ENCODE data around the gene SCD5. TPM values are rescaled to one million over a fixed set of nuclear protein-coding genes. Genes with fewer than 3 reads are reported as not detected.

Gene SCD5
- total RNA-seq, 2 experiments from 2014 or later: 0.47 to 0.76 TPM

DNA sequence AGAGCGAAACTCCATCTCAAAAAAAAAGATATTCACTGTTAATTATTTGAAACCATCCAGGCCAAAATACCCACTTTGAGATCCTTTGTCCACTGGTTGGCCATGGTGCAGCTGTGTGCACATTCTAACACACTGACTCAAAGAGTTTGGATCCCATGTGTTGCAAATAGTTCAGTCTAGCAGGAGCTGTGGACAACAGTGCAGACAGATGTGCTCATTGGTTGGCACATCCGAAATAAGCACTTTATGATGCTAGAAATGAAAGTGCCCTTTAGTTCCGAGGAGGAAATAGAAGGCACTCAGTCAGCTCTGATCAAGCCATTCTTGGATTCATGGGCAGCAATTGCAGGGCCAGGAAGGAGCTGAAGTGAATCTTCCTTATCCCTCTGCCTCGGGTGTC lies 173.8 kb downstream of the SCD5 start:
- Histone ChIP-seq H4K20me1 (ENCODE audit: insufficient read depth, low read length) (no peaks in the 10 kb centered on the region), H3K27ac (ENCODE audit: low read depth, low read length, poor library complexity, severe bottlenecking) (no peak overlapping the region), H3K4me2 (ENCODE audit: low read length) (no peak overlapping the region), H3K9me3 (ENCODE audit: low read length) (no peaks in the 10 kb centered on the region), H3K9me2 (ENCODE audit: insufficient read depth, low read length) (no peaks in the 10 kb centered on the region), H3K36me3 (ENCODE audit: insufficient read depth, low read length) (no peaks in the 10 kb centered on the region), H2AFZ (ENCODE audit: low read length) (no peak overlapping the region), H3K4me1 (ENCODE audit: insufficient read depth, low read length, poor library complexity, severe bottlenecking) (no peaks in the 10 kb centered on the region), H3K79me2 (ENCODE audit: insufficient read depth, low read depth, low read length) (no peaks in the 10 kb centered on the region), H3K4me3 (ENCODE audit: low read depth, low read length, poor library complexity, severe bottlenecking) (no peak overlapping the region)
- CTCF ChIA-PET (ENCODE audit: unreplicated experiment): no interaction called here
- DNase-seq (ENCODE audit: low spot score): no peak
- TF ChIP-seq EZH2phosphoT487 (IDR thresholded peaks at IDR 0.05; ENCODE audit: borderline replicate concordance, low read depth, low read length): no peak
- TF ChIP-seq, protein P1, sequence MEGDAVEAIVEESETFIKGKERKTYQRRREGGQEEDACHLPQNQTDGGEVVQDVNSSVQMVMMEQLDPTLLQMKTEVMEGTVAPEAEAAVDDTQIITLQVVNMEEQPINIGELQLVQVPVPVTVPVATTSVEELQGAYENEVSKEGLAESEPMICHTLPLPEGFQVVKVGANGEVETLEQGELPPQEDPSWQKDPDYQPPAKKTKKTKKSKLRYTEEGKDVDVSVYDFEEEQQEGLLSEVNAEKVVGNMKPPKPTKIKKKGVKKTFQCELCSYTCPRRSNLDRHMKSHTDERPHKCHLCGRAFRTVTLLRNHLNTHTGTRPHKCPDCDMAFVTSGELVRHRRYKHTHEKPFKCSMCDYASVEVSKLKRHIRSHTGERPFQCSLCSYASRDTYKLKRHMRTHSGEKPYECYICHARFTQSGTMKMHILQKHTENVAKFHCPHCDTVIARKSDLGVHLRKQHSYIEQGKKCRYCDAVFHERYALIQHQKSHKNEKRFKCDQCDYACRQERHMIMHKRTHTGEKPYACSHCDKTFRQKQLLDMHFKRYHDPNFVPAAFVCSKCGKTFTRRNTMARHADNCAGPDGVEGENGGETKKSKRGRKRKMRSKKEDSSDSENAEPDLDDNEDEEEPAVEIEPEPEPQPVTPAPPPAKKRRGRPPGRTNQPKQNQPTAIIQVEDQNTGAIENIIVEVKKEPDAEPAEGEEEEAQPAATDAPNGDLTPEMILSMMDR (conservative IDR thresholded peaks at IDR 0.05; ENCODE audit: low read length): no peak
- no TSS peak for BruUV-seq (replicated peaks)
- POLR2A ChIA-PET: interaction anchor here (0.7 kb wide), 1 partner anchor 1060 kb away, joined by 3 read pairs; no protein-coding TSS in a partner anchor
- intact Hi-C loops (cut with micrococcal nuclease; ENCODE audit: unreplicated experiment): no loop called here

DNA sequence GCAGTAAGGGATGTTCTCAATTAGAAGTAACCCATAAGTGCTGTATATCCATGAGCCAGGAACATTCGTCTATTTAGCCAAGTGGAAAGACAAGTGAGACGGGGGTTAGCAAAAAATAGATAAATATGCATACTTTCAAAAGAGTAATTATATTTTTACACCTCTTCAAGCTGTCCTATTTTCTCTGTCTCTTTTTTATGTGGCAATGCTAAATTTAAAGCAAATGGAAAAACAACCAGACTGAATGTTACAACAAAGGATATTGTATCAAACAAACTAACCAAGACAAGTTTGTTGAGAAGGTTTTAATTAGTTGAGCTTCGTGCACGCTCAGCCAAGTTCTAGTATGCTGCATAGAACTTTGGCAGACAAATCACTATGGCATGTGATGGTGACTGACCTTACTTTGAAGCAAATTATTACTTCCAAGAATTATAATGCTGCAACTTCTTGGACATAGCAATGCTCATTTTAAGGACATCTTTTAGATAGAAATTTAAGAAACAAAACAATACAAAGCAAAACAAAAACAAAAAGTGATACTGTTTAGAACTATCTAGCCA lies 175.4 kb downstream of the SCD5 start:
- no TSS peak for BruUV-seq (replicated peaks)
- H3K27ac ChIP-seq (ENCODE audit: low read depth, low read length, poor library complexity, severe bottlenecking): no peak overlapping the region
- no peaks in the 10 kb centered on the region for H3K4me1 ChIP-seq (ENCODE audit: insufficient read depth, low read length, poor library complexity, severe bottlenecking)
- H3K79me2 ChIP-seq (ENCODE audit: insufficient read depth, low read depth, low read length): no peaks in the 10 kb centered on the region
- ChIA-PET CTCF (ENCODE audit: unreplicated experiment) (no interaction called here), POLR2A (no interaction called here)
- intact Hi-C loops (cut with micrococcal nuclease; ENCODE audit: unreplicated experiment): no loop called here
- H3K4me2 ChIP-seq (ENCODE audit: low read length): no peak overlapping the region
- H3K9me3 ChIP-seq (ENCODE audit: low read length): no peaks in the 10 kb centered on the region
- H2AFZ ChIP-seq (ENCODE audit: low read length): no peak overlapping the region
- H4K20me1 ChIP-seq (ENCODE audit: insufficient read depth, low read length): no peaks in the 10 kb centered on the region
- no peak for TF ChIP-seq EZH2phosphoT487 (IDR thresholded peaks at IDR 0.05; ENCODE audit: borderline replicate concordance, low read depth, low read length)
- TF ChIP-seq, protein P1 (conservative IDR thresholded peaks at IDR 0.05; ENCODE audit: low read length): no peak
- no peak overlapping the region for H3K4me3 ChIP-seq (ENCODE audit: low read depth, low read length, poor library complexity, severe bottlenecking)
- H3K9me2 ChIP-seq (ENCODE audit: insufficient read depth, low read length): no peaks in the 10 kb centered on the region
- DNase-seq (ENCODE audit: low spot score): no peak
- H3K36me3 ChIP-seq (ENCODE audit: insufficient read depth, low read length): no peaks in the 10 kb centered on the region

GRCh38 chr4:82621251-82621650 lies 177.3 kb downstream of the SCD5 start:
- Histone ChIP-seq H3K4me1 (ENCODE audit: insufficient read depth, low read length, poor library complexity, severe bottlenecking) (no peaks in the 10 kb centered on the region), H3K4me2 (ENCODE audit: low read length) (no peak overlapping the region), H3K27ac (ENCODE audit: low read depth, low read length, poor library complexity, severe bottlenecking) (no peak overlapping the region), H3K4me3 (ENCODE audit: low read depth, low read length, poor library complexity, severe bottlenecking) (no peak overlapping the region), H3K79me2 (ENCODE audit: insufficient read depth, low read depth, low read length) (no peaks in the 10 kb centered on the region), H3K36me3 (ENCODE audit: insufficient read depth, low read length) (no peaks in the 10 kb centered on the region), H3K9me3 (ENCODE audit: low read length) (no peaks in the 10 kb centered on the region), H4K20me1 (ENCODE audit: insufficient read depth, low read length) (no peaks in the 10 kb centered on the region), H2AFZ (ENCODE audit: low read length) (no peak overlapping the region), H3K9me2 (ENCODE audit: insufficient read depth, low read length) (no peaks in the 10 kb centered on the region)
- TF ChIP-seq, protein P1 (conservative IDR thresholded peaks at IDR 0.05; ENCODE audit: low read length): no peak
- TF ChIP-seq EZH2phosphoT487 (IDR thresholded peaks at IDR 0.05; ENCODE audit: borderline replicate concordance, low read depth, low read length): no peak
- POLR2A ChIA-PET: no interaction called here
- no peak for DNase-seq (ENCODE audit: low spot score)
- CTCF ChIA-PET (ENCODE audit: unreplicated experiment): no interaction called here
- intact Hi-C loops (cut with micrococcal nuclease; ENCODE audit: unreplicated experiment): no loop called here
- BruUV-seq (replicated peaks): no TSS peak

Measured in OCI-LY7 (cell line).